NCI-H1105 (cell line): ENCODE data around the gene DDX23.
A peak's percentile ranks its signal among the peaks of the same experiment; 100 is the strongest.
"Not testable (repeated sequence)": the region's sequence is repeated elsewhere in the genome, so short reads cannot be mapped to it uniquely, and the experiment has no call there.

Experiments used
- DNase-seq: peaks from one replicate; lab custom pipeline; 2025; lab: John Stamatoyannopoulos, UW

Gene DDX23

GRCh38 chr12:48862760-48863159 lies 10.8 kb upstream of the DDX23 start:
- DNase-seq: no peak

GRCh38 chr12:48861111-48861510 lies 9.1 kb upstream of the DDX23 start:
- no peak for DNase-seq

GRCh38 chr12:48860236-48860635 lies 8.3 kb upstream of the DDX23 start:
- DNase-seq: not testable (repeated sequence)

- no peak for DNase-seq
These were observed 7.6 kb upstream of the DDX23 start for GRCh38 chr12:48859607-48860006.

- no peak for DNase-seq
These were observed 6.1 kb upstream of the DDX23 start for GRCh38 chr12:48858043-48858442.

DNA sequence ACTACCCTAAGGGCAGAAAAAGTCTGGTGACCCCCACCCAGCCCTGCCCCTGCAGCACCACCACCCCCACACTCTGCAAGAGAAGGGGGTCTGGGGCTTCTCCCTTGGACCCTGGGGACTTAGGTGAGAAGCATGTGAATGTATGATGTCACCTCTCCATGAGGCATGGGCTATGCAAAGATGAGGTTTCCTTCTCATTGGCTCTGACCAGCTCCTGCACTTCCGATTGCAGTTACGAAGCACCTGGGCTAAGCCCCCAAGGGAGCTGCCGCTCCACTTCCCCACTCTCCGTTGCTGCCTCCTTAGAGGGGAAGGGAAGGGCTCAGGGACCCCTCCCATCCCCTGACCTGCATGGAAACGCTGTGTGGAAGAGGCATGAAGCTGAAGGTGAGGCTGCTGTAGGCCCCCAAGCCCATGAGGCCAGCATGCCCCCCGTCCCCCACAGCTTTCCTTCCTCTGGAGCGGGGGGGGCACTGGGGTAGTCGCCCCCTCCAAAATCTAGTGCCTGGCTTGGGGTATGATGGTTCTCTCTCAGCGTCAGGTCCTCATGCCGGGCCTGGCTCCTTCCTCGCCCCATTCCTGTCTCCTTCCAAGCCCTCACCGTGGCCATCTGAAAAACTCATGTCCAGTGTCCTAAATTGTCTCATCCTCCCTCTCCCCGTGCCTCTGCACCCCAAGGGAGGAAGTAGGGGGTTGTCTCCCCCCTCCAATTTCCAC lies 5.5 kb upstream of the DDX23 start:
- DNase-seq: no peak

DNA sequence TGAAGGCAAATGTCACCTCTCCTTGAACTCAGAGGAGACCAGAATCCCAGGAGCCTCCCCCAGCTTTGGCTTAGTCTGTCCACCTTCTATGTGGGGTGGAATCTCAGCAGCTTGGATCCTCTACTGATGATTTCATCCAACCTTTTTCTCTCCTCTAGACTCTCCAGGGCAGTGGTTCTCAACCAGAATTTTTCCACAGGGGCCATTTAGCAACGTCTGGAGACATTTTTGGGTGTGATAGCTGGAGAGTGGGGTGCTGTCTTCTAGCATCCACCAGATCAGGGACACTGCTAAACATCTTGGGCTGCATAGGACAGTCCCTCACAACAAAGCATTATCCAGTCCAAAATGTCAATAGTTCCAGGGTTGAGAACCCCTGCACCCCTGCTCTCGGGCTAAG lies 4.4 kb upstream of the DDX23 start:
- no peak for DNase-seq

DNA sequence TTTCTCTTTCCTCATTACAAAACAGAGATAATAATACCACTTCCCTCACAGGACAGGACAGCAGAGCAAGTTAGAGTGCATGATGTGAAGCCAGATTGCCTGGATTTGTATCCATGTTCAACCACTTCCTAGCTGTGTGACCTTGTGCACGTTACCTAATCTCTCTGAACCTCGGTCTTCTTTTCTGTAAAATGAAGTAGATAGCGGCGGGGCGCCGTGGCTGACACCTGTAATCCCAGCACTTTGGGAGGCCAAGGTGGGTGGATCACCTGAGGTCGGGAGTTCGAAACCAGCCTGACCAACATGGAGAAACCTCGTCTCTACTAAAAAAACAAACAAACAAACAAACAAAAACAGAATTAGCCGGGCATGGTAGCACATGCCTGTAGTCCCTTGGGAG lies 3.0 kb upstream of the DDX23 start:
- not testable (repeated sequence) for DNase-seq

DNA sequence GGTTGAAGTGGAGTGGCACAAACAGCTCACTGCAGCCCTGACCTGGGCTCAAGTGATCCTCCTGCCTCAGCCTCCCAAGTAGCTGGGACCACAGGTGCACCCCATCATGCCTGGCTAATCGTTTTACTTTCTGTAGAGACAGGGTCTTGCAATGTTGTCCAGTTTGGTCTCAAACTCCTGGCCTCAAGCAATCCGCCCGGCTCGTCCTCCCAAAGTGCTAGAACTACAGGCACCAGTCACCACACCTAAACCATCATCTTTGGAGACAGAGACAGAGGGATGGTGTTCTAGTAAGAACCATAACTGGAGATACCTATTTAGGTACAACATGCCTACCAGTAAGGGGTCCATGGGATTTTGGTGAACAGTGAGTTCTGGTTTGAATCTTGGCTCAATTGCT lies 2.5 kb upstream of the DDX23 start:
- DNase-seq: no peak

- peak; percentile 63 for DNase-seq
These were observed 1.0 kb upstream of the DDX23 start for GRCh38 chr12:48852734-48853688.

DNA sequence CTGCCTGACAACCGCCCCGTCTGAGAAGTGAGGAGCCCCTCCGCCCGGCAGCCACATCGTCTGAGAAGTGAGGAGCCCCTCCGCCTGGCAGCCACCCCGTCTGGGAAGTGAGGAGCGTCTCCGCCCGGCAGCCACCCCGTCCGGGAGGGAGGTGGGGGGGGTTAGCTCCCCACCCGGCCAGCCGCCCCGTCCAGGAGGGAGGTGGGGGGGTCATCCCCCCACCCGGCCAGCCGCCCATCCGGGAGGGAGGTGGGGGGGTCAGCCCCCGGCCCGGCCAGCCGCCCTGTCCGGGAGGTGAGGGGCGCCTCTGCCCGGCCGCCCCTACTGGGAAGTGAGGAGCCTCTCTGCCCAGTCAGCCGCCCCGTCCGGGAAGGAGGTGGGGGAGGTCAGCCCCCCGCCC lies 9.9 kb downstream of the DDX23 start:
- not testable (repeated sequence) for DNase-seq

- DNase-seq: no peak
These were observed 13.9 kb downstream of the DDX23 start for GRCh38 chr12:48838048-48838447.

DNA sequence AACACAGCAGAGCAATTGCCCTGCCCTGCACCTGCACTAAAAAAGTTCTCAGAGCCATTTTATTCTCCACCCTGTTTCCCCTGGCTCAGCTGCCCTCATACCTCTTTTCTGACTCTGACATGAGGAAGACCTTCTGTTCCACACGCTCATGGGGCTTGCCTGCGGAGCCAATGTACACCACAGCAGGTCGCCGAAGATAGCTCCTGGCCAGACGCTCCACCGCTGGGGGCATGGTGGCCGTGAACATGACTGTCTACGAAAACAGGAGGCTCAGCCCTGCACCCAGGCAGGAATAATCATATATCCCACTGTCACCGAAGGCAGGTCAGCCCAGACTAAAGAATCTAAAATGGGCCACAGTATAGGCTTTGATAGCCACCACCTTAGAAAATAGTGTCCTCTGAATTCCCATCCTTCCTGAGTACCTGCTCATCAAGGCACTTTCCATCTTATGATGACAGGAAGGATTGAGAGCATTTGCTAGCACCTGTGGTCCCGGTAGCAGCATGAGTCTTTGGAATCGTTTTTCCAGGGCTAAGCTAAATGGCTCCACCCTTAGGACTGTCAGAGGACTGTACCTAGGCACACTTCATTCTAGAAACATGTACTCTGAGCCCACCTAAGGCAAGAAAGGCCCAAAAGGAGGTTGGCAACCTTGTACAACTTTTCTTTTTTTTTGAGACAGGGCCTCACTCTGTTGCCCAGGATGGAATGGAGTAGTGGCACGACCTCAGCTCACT lies 19.5 kb downstream of the DDX23 start:
- DNase-seq: no peak

- DNase-seq: no peak
These were observed 20.7 kb downstream of the DDX23 start for GRCh38 chr12:48831257-48831656.

- no peak for DNase-seq
These were observed 23.0 kb downstream of the DDX23 start for GRCh38 chr12:48828841-48829575.

DNA sequence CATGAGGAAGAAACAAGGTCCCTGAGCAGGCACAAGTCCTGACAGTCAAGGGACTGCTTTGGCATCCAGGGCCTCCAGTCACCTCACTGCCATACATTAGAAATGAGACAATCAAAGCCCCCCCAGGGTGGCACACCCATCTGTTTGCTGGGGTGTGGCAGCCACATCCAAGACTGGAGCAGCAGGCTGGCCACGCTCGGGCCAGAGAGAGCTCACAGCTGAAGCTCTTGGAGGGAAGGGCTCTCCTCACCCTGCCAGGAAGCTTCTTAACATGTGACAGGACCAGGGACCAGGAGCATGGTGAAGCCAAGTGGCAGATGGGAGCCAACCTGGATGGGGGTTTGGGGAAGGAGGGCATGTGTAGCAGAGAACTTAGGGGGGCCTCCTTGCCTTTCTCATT lies 23.7 kb downstream of the DDX23 start:
- DNase-seq: no peak

GRCh38 chr12:48827513-48828096 lies 24.4 kb downstream of the DDX23 start:
- DNase-seq: no peak

- no peak for DNase-seq
These were observed 24.9 kb downstream of the DDX23 start for GRCh38 chr12:48827026-48827425.

DNA sequence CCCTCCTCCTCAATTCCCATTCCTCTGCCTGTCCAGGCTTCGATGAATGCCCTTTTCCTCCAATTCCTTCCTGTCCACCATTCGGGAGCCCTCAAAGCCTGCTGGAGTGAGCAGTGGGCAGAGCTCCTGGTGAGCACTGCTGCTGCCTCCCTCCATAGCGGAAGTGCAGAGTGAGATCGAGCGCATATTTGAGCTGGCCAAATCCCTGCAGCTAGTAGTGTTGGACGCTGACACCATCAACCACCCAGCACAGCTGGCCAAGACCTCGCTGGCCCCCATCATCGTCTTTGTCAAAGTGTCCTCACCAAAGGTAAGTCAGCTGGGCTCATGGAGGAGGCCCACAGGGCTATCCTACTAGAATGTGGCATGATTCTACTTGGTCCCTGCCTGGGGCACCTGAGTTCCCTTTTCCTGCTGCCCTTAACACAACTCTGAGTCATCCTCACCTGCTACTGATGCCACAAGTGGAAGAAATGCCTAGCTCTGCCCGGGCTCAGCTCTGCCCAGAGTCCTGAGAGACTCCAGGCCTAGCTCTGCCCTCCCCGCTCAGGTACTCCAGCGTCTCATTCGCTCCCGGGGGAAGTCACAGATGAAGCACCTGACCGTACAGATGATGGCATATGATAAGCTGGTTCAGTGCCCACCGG lies 25.6 kb downstream of the DDX23 start:
- DNase-seq: no peak

- no peak for DNase-seq
These were observed 27.1 kb downstream of the DDX23 start for GRCh38 chr12:48824905-48825304.

DNA sequence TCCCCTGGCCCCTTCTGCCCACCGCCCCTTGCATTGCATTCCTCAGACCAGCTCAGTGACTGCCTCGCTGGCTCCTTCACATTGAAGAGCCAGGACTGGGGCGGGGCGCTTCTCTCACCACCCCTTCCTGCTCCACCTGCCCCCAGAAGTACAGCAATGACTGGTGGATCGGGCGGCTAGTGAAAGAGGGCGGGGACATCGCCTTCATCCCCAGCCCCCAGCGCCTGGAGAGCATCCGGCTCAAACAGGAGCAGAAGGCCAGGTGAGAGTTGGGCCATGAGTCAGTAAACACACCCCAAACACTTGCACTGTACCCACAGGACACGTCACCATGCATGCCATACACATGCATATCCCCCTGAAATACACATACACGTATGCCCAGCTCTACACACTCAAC lies 27.9 kb downstream of the DDX23 start:
- no peak for DNase-seq
